KBM-7 (cell line): ENCODE measurements around the gene KRTAP12-1.

ENCODE experiments used
- DNase-seq: peaks from one replicate; pipeline ENCODE4 v3.0.0-alpha.2; 2015
- in situ Hi-C: fragments of 300-500 bp; cut with MboI; formaldehyde crosslinking; loops from 2 replicates; pipeline ENCODE4 v1.14.3; 2020; ENCODE audit warnings: low sequenced_read_pairs, low pct_unique_long_range_greater_than_20kb, mixed read lengths

The KRTAP12-1 gene

GRCh38 chr21:44681861-44682579 lies at the start of gene KRTAP12-1:
Gene KRTAP12-1 (minus strand): TSS chr21:44682163. CDS start chr21:44682123, 40 bp downstream.
- in situ Hi-C loops: no loop called here
- DNase-seq: no peak

GRCh38 chr21:44730951-44731579 lies 49.1 kb upstream of the KRTAP12-1 start:
- peak; percentile 34 for DNase-seq
- in situ Hi-C loops: loop anchor here (25.0 kb wide), 1 partner anchor 194 kb away; the partner anchor contains the start of gene KRTAP10-1

- DNase-seq: no peak
Observed at GRCh38 chr21:44730028-44730395, 48.0 kb upstream of the KRTAP12-1 start.

GRCh38 chr21:44729336-44730027 lies 47.5 kb upstream of the KRTAP12-1 start:
- in situ Hi-C loops: loop anchor here (25.0 kb wide), 1 partner anchor 192 kb away; the partner anchor contains the start of gene KRTAP10-1
- no peak for DNase-seq

More at GRCh38 chr21:44730028-44730395, 48.0 kb upstream of the KRTAP12-1 start:
- in situ Hi-C loops: loop anchor here (25.0 kb wide), 1 partner anchor 193 kb away; the partner anchor contains the start of gene KRTAP10-1

GRCh38 chr21:44728716-44729115 lies 46.8 kb upstream of the KRTAP12-1 start:
- no peak for DNase-seq
- in situ Hi-C loops: loop anchor here (25.0 kb wide), 1 partner anchor 191 kb away; the partner anchor contains the start of gene KRTAP10-1

- no peak for DNase-seq
- in situ Hi-C loops: loop anchor here (25.0 kb wide), 1 partner anchor 190 kb away; the partner anchor contains the start of gene KRTAP10-1
Observed at GRCh38 chr21:44727757-44728156, 45.8 kb upstream of the KRTAP12-1 start.

GRCh38 chr21:44727321-44727720 lies 45.4 kb upstream of the KRTAP12-1 start:
- DNase-seq: no peak
- in situ Hi-C loops: loop anchor here (25.0 kb wide), 1 partner anchor 190 kb away; the partner anchor contains the start of gene KRTAP10-1

GRCh38 chr21:44726826-44727225 lies 44.9 kb upstream of the KRTAP12-1 start:
- DNase-seq: no peak
- in situ Hi-C loops: loop anchor here (25.0 kb wide), 1 partner anchor 190 kb away; the partner anchor contains the start of gene KRTAP10-1

- in situ Hi-C loops: loop anchor here (25.0 kb wide), 1 partner anchor 188 kb away; the partner anchor contains the start of gene KRTAP10-1
- DNase-seq: no peak
Observed at GRCh38 chr21:44724926-44725325, 43.0 kb upstream of the KRTAP12-1 start.

GRCh38 chr21:44724196-44724595 lies 42.2 kb upstream of the KRTAP12-1 start:
- DNase-seq: no peak
- in situ Hi-C loops: no loop called here

- peak; percentile 15 for DNase-seq
- in situ Hi-C loops: no loop called here
Observed at GRCh38 chr21:44723177-44724131, 41.5 kb upstream of the KRTAP12-1 start.

GRCh38 chr21:44722731-44723130 lies 40.8 kb upstream of the KRTAP12-1 start:
- no peak for DNase-seq
- in situ Hi-C loops: no loop called here

GRCh38 chr21:44720170-44720569 lies 38.2 kb upstream of the KRTAP12-1 start:
- in situ Hi-C loops: no loop called here
- no peak for DNase-seq

GRCh38 chr21:44718571-44718970 lies 36.6 kb upstream of the KRTAP12-1 start:
- no peak for DNase-seq

GRCh38 chr21:44718093-44718492 lies 36.1 kb upstream of the KRTAP12-1 start:
- DNase-seq: no peak
- in situ Hi-C loops: no loop called here

More at GRCh38 chr21:44718571-44718970, 36.6 kb upstream of the KRTAP12-1 start:
- in situ Hi-C loops: no loop called here

- in situ Hi-C loops: no loop called here
- no peak for DNase-seq
Observed at GRCh38 chr21:44716984-44717383, 35.0 kb upstream of the KRTAP12-1 start.

GRCh38 chr21:44714905-44715304 lies 32.9 kb upstream of the KRTAP12-1 start:
- in situ Hi-C loops: no loop called here

GRCh38 chr21:44713846-44714245 lies 31.9 kb upstream of the KRTAP12-1 start:
- in situ Hi-C loops: no loop called here
- no peak for DNase-seq

More at GRCh38 chr21:44714905-44715304, 32.9 kb upstream of the KRTAP12-1 start:
- no peak for DNase-seq
